ENCODE measurements around the gene STK39.

Gene STK39

DNA sequence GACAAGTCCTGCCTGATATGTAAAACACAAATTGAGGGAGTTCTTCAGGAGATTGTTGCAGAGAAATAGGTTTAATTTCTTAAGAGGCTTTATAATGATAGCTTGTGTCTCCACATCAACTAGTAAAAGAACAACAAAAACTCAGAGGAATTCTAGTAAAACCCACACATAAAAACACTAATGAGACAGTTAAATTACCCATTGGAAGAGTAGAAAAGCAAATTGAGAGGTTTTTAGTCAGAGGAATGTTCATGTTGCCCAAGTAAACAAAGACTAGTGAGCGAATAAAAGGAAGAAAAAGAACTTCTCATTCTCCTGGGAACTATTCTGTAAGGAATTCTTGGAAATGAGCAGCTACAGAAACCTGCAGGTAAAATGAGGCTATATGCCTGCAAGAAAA lies 330.6 kb downstream of the STK39 start:
- no peak for DNase-seq (ENCODE audit: low spot score)

- DNase-seq (ENCODE audit: low spot score) = no peak
Observed at GRCh38 chr2:167914969-167915368, 332.4 kb downstream of the STK39 start.

GRCh38 chr2:167908786-167909185 lies 338.6 kb downstream of the STK39 start:
- DNase-seq (ENCODE audit: low spot score) = no peak

DNA sequence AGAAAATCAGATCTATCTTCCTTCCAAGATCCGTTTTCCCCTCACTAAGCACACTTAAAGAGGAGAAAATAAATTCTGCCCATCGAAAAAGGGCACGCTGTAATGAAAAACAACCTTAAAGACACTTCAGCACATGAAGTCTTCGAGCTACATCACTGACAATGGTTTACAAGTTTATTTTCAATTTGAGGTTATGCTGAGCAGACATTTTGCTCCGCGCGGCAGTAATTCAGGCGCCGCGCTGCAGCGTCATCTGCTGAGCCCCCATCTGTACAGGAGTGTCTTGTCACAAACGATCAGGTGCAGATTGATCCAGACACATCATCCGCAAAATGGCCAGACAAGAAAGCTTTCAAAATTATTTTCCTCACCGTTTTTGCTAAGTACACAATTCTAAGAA lies 341.7 kb downstream of the STK39 start:
- no peak for DNase-seq (ENCODE audit: low spot score)
